Gastrocnemius medialis (tissue), 4 donors: ENCODE results near the gene ID1.

ENCODE experiments used
- CTCF ChIP-seq, 5 experiments: fragments of 450-650 bp in 3 of 5; fragments of 200-600 bp in 2 of 5; sonication (generic) in 2 of 5; IDR thresholded peaks in 4 of 5; conservative IDR thresholded peaks in 1 of 5; 1 replicate in 4 of 5; 2 replicates in 1 of 5; pipeline ENCODE4 v1.5.1; 2016 to 2019; ENCODE audit warnings: antibody characterized with exemption in 5 of 5, mild to moderate bottlenecking in 3 of 5, moderate library complexity in 3 of 5
- POLR2A ChIP-seq, 2 donors: fragments of 450-650 bp; IDR thresholded peaks; one replicate each; pipeline ENCODE4 v1.6.1; 2017; ENCODE audit warnings: antibody characterized with exemption in 2 of 2, mild to moderate bottlenecking in 2 of 2, moderate library complexity in 2 of 2

GRCh38 chr20:31620246-31620645 is 15.2 kb downstream of the ID1 start:
- TF ChIP-seq CTCF (IDR thresholded peaks at IDR 0.05 in 4 of 5, conservative IDR thresholded peaks at IDR 0.05 in 1 of 5) (no peak), POLR2A (IDR thresholded peaks at IDR 0.05) (no peak)
